ENCODE results near the gene CBFB.
"Not testable (repeated sequence)": the region's sequence is repeated elsewhere in the genome, so short reads cannot be mapped to it uniquely, and the experiment has no call there.

CBFB gene

DNA sequence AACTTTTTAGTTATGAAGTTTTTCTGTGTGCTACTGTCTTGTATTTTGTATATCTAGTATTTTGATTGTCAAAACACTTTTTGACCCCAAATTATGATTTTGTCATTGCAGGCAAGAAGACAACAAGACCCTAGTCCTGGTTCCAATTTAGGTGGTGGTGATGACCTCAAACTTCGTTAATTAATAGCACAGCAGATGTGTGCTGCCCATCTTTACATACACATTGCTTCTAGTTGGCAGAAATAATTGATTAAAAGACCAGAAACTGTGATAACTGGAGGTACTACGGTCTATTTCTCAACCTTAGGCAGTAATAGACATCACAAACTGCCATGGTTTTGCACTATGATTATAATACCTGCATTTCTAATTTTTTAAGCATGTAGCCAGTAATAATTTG lies 69.7 kb downstream of the CBFB start:
- DNase-seq (ENCODE audit: low read depth in 2 of 2): no peak

DNA sequence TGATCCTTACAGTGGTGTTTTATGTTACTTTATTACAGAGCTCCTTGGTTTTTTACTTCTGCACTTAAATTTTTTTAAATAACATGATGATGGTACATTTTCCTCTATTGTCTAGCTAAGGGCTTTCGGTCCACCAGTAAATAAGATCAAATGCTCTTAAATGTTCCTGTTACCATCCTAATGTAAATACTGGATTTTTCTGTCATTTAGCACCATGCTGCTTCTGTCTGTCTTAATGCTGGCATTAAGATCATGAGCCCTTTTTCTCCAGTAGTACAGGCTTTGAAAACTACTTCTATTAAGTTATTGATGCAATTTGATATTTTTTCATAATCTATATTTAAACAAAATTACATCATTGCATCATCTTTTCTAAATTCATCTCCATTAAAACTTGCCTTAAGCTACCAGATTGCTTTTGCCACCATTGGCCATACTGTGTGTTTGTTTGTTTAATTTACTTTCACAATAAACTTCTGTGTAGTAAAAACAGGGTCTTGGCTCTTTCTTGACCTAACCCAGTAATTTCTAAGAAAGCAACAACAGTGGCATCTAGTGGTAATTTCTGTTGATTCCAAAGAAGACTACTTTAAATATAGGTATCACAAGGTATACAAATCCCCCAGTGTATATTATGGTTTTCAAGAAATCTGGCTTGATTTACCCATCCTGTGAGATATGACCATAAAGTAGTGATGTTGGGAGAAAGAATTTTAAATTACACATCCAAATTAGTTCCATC lies 71.8 kb downstream of the CBFB start:
- no peak for DNase-seq (ENCODE audit: low read depth in 2 of 2)

DNA sequence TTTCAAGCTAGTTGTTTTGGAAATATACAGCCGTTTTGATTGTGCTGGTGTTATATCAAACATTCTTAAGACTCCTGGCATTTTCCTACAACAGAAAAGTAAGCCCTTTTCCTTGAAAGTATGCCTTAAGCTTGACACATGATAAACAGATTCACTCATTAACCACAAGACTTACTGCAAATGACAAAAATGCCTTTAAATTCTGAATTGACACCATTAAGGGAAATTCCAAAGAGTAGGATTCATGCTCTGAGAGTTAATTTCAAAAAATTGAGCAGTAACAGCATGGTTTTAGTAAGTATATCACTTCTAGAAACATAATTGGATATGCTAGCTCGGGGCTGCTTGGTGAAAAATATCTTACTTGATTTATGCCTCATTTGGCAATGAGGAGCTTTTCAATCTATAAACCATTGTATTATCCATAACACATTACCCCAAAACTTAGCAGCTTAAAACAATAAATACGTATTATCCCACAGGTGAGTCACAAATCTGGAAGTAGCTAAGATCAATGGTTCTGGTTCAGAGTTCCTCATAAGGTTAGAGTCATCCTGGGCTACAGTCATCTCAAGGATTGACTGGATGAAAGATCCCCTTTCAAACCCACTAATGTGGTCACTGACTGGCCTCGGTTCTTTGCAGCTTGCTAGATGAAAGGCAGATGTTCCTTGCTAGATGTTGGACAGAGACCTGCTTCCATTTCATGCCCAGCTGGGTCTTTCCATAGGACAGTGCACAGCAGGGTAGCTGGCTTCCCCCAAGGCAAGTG lies 72.5 kb downstream of the CBFB start:
- DNase-seq (ENCODE audit: low read depth in 2 of 2): no peak

GRCh38 chr16:67104061-67104460 lies 75.1 kb downstream of the CBFB start:
- DNase-seq (ENCODE audit: low read depth in 2 of 2): no peak

DNA sequence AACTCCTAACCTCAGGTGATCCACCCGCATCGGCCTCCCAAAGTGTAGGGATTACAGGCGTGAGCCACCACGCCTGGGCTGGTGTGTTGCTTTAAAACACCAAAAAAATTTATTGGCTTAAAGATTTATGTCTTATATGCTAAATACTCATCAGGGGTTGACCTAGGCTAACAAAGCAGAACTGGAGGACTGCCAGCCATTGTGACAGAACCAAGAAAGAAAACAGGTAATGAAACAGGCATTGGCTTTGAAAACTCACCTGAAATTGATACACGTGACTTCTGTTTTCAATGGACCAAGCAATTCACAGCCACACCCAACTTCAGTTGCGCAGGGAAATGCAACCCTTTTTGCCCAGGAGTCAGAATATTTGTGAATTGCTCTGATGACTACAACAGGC lies 75.9 kb downstream of the CBFB start:
- DNase-seq (ENCODE audit: low read depth in 2 of 2): no peak

- DNase-seq (ENCODE audit: low read depth in 2 of 2): no peak
Observed at GRCh38 chr16:67105246-67105645, 76.3 kb downstream of the CBFB start.

DNA sequence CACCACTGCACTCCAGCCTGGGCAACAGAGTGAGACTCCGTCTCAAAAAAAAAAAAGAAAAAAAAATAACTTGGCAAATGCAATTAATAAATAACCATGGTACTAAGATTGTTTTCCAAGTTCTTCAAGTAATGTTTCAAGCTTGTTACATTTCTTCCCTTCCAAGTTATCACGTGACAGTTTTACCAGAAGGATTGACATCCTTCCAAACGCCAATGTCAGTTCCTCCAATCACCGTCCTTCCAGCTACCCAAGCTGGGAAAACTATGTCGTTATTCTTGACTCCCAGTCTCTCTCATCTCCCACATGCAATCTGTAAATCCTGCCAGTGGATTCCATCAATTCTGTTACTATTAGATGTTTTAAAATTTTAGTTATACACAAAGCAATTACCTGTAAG lies 76.9 kb downstream of the CBFB start:
- no peak for DNase-seq (ENCODE audit: low read depth in 2 of 2)

- no peak for DNase-seq (ENCODE audit: low read depth in 2 of 2)
Observed at GRCh38 chr16:67108489-67108888, 79.5 kb downstream of the CBFB start.

GRCh38 chr16:67108931-67109406 lies 80.0 kb downstream of the CBFB start:
- no peak for DNase-seq (ENCODE audit: low read depth in 2 of 2)

DNA sequence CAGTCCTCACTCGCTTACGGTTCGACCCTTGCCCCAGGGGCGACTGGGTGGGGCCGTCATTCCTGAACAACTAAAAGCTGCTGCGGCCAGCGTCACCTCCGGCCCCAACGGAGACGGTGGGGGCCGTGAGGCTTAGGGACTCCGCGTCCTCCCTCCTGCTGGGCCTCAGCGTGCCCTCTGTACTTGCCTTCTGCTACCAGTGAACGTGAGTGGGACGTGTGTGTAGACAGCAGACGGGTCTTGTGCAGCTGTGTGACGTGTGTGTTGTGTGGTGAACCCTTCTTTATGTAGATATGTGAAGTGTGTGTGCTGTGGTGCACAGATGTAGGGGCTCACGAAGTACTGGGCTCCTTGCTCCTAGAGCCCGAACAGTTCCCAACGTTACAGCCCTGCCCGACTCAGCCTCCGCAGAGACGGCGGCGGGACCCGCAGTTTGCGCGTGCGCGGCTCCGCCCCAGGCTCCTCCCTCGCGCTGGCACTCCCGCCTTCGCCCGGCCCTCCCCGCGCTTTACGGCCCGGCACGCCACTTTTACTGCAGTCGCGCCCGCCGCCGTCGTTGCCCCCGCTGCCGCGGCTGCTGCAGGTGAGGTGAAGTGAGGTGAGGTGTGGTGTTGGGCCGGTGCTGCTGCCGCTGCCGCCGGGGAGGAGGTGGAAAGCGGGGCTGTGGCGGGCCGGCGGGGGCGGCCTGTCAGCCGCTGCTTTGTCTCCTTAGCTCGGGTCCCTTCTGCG lies 80.6 kb downstream of the CBFB start, which contains the start of gene PHAF1:
Gene PHAF1 (plus strand): TSS at position 535 of the 729 bp plus-strand sequence. CDS start 235 bp downstream, outside the sequence.
- DNase-seq (ENCODE audit: low read depth in 2 of 2): peak; percentile 94

DNA sequence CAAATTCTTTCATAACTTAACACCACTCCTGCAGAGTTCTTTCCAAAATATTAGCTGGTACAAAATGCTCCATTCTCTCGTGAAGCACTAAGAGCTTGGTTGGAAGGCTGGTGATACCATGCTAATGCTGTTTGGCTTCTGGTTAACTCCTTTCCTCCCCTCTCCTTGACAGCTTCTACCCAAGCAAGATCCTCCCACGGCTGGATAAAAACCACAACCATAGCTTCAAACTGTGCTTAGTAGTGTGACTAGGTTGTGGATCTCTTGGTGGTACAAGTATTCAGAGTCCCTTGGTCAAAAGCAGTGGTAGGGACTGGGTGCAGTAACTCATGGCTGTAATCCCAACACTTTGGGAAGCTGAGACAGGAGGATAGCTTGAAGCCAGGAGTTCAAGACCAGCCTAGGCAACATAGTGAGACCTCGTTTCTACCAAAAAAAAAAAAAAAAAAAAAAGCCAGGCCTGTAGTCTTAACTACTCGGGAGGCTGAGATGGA lies 83.0 kb downstream of the CBFB start:
- DNase-seq (ENCODE audit: low read depth in 2 of 2): no peak

GRCh38 chr16:67112591-67113399 lies 83.8 kb downstream of the CBFB start:
- no peak for DNase-seq (ENCODE audit: low read depth in 2 of 2)

DNA sequence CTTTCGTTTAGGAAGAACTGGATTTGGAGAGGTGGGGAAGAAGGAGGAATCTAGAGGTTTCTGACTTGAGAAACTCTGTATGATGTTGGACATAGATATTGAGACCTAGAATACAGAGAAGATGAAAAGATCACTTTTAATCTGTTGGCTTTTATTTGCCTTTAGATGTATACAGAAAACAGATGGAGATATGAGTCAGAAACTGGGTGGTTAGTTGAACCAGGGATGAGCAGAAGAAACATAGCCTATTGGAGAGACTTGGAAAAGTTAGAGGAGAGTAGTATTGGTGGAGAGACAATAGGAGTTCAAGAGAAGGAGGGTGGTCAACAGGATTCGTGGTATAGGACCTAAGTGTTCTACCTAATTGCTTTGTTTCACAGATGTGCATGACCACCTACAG lies 85.8 kb downstream of the CBFB start:
- no peak for DNase-seq (ENCODE audit: low read depth in 2 of 2)

- no peak for DNase-seq (ENCODE audit: low read depth in 2 of 2)
Observed at GRCh38 chr16:67115639-67116038, 86.7 kb downstream of the CBFB start.

DNA sequence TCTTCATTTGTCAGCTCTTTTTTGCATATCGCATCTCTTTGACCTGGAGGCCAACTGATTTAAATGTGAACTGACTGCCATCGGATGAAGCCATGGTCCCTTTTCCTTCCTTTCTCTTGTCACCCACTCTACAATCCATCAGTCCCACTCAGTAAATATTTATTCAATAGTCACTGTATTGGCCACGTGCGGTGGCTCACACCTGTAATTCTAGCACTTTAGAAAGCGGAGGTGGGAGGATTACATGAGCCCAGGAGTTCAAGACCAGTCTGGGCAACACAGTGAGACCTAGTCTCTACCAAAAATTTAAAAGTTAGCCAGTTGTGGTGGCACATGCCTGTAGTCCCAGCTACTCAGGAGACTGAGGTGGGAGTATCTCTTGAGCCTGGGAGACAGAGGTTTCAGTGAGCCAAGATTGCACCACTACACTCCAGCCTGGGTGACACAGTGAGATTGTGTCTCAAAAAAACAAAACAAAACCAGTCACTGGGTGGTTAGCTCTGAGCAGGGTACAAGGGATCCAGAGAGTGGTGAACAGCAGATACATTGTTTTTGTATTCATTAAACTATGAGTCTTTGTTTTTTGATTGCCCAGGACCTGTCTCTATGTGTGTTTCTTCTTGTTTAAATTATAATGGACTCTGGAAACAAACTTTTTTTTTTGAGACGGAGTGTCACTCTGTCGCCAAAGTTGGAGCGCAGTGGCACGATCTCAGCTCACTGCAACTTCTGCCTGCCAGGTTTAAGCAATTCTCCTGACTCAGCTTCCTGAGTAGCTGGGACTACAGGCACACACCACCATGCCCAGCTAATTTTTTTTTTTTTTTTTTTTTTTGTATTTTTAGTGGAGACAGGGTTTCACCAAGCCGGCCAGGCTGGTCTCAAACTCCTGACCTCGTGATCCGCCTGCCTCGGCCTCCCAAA lies 87.7 kb downstream of the CBFB start:
- no peak for DNase-seq (ENCODE audit: low read depth in 2 of 2)

DNA sequence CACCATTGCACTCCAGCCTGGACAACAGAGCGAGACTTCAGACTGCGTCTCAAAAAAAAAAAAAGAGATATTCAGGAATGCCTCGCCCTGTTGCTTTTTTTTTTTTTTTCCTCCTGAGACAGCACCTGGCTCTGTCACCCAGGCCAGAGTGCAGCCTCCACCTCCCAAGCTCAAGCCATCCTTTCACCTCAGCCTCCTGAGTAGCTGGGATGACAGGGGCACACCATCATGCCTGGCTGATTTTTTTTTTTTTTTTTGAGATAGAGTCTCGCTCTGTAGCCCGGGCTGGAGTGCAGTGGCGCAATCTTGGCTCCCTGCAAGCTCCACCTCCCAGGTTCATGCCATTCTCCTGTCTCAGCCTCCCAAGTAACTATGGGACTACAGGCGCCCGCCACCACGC lies 88.8 kb downstream of the CBFB start:
- DNase-seq (ENCODE audit: low read depth in 2 of 2): no peak

DNA sequence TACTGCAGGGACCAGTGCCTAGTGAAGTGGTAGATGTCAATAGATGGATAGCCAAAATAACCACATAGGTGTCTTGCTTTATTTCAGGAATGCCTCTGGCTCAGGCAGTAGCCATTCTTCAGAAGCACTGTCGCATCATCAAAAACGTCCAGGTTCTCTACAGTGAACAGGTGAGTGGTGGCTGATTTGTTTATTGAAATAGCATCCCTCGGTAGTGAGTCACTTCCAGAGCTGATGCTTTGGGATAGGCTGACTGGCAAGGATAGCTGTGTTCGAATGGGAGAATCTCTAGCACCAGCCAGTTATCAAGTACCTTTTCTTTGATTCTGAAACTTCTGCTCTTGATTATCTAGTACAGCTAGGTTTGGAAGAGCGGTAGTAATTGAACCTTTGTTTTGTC lies 91.1 kb downstream of the CBFB start:
- no peak for DNase-seq (ENCODE audit: low read depth in 2 of 2)

- not testable (repeated sequence) for DNase-seq (ENCODE audit: low read depth in 2 of 2)
Observed at GRCh38 chr16:67122799-67123198, 93.8 kb downstream of the CBFB start.

GRCh38 chr16:67128417-67128816 lies 99.5 kb downstream of the CBFB start:
- DNase-seq (ENCODE audit: low read depth in 2 of 2): no peak

DNA sequence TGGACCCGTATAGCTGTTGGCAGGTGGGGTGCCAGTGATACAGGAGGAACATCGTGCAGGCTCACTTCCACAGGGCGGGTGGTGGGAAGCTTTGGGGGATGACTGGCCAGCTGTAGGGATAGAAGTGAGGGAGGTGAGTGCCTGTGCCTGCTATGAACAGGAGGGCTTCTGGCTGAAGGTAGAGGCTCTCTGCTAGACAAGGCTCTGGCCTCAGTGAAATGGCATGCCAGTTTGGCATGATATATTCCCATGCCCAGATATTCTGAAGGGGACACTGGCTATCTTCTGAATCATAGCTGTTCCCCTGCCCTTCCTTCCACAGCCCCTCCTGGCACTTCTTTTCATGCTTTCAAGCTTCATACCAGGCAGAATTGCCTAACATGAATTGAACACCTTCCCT lies 99.9 kb downstream of the CBFB start:
- DNase-seq (ENCODE audit: low read depth in 2 of 2): no peak
